Stimulated activated CD4-positive, alpha-beta T cell treated with anti-CD3 and anti-CD28 coated beads, Interleukin-15, amount 100 ng/mL, for 1 hour (primary cell): ENCODE measurements around the gene SLC28A1.

Source experiments
- DNase-seq, 2 donors: peaks; one replicate each; pipeline ENCODE4 v3.0.0-alpha.2; 2020; ENCODE audit warnings: low read depth in 1 of 2, low spot score in 1 of 2

The SLC28A1 gene

GRCh38 chr15:84883916-84884781 lies at the start of gene SLC28A1:
Gene SLC28A1 (plus strand): TSS chr15:84884662. CDS start chr15:84887761, 3,099 bp downstream.
- DNase-seq: no peak

GRCh38 chr15:84834969-84835368 lies 49.5 kb upstream of the SLC28A1 start:
- no peak for DNase-seq

GRCh38 chr15:84835661-84836337 lies 48.7 kb upstream of the SLC28A1 start:
- DNase-seq: no peak

- no peak for DNase-seq
Observed at GRCh38 chr15:84836844-84837243, 47.6 kb upstream of the SLC28A1 start.

- DNase-seq: no peak
Observed at GRCh38 chr15:84839714-84840113, 44.7 kb upstream of the SLC28A1 start.

- no peak for DNase-seq
Observed at GRCh38 chr15:84840255-84840654, 44.2 kb upstream of the SLC28A1 start.

GRCh38 chr15:84840741-84841429 lies 43.6 kb upstream of the SLC28A1 start:
- DNase-seq: no peak

GRCh38 chr15:84842781-84843180 lies 41.7 kb upstream of the SLC28A1 start:
- DNase-seq: no peak

GRCh38 chr15:84844964-84845363 lies 39.5 kb upstream of the SLC28A1 start:
- no peak for DNase-seq

GRCh38 chr15:84845631-84846030 lies 38.8 kb upstream of the SLC28A1 start:
- DNase-seq: peak in 1 of 2 donors; percentile 8

GRCh38 chr15:84846269-84846668 lies 38.2 kb upstream of the SLC28A1 start:
- no peak for DNase-seq

- no peak for DNase-seq
Observed at GRCh38 chr15:84847382-84847781, 37.1 kb upstream of the SLC28A1 start.

- no peak for DNase-seq
Observed at GRCh38 chr15:84852212-84852611, 32.2 kb upstream of the SLC28A1 start.

GRCh38 chr15:84855136-84855535 lies 29.3 kb upstream of the SLC28A1 start:
- no peak for DNase-seq

- DNase-seq: no peak
Observed at GRCh38 chr15:84855765-84856164, 28.7 kb upstream of the SLC28A1 start.

GRCh38 chr15:84856731-84857417 lies 27.6 kb upstream of the SLC28A1 start:
- no peak for DNase-seq

GRCh38 chr15:84857418-84858004 lies 27.0 kb upstream of the SLC28A1 start:
- no peak for DNase-seq

- no peak for DNase-seq
Observed at GRCh38 chr15:84858231-84858630, 26.2 kb upstream of the SLC28A1 start.

GRCh38 chr15:84859144-84859543 lies 25.3 kb upstream of the SLC28A1 start:
- no peak for DNase-seq

- DNase-seq: no peak
Observed at GRCh38 chr15:84859651-84860050, 24.8 kb upstream of the SLC28A1 start.

- no peak for DNase-seq
Observed at GRCh38 chr15:84861781-84862180, 22.7 kb upstream of the SLC28A1 start.
